MCF 10A (cell line): ENCODE data around the gene CDK19. TPM values are rescaled to one million over a fixed set of nuclear protein-coding genes. Genes with fewer than 3 reads are reported as not detected.

Experiments
- BruUV-seq: library from RNA; stranded (reverse); fragments of 400-500 nt; replicated peaks from 2 replicates; lab custom pipeline; 2021; lab: Mats Ljungman, UMichigan
- CTCF ChIA-PET: fragments of 300-600 bp; sonication (Branson Sonifier 250); formaldehyde crosslinking; extraction: SDS; loops from one replicate; lab custom pipeline; 2021; ENCODE audit warnings: antibody characterized with exemption, inconsistent platforms; lab: Yijun Ruan, JAX
- POLR2A ChIA-PET: fragments of 300-600, 350-650 bp; sonication (Branson Sonifier 250); formaldehyde crosslinking; extraction: SDS; loops from one replicate; lab custom pipeline; 2020; ENCODE audit warnings: antibody characterized with exemption, inconsistent platforms; lab: Yijun Ruan, JAX
- DNase-seq: peaks from one replicate; pipeline ENCODE4 v3.0.0-alpha.2; 2018; ENCODE audit not compliant: unreplicated experiment
- H3K27ac Mint-ChIP-seq: one replicate; pipeline ENCODE4 v1.8.0; 2022; ENCODE audit warnings: mild to moderate bottlenecking, low read depth, mixed read lengths; ENCODE audit not compliant: unreplicated experiment
- H3K27me3 Mint-ChIP-seq: one replicate; pipeline ENCODE4 v1.8.0; 2022; ENCODE audit warnings: mixed read lengths; ENCODE audit not compliant: insufficient read depth, unreplicated experiment
- H3K36me3 Mint-ChIP-seq: one replicate; pipeline ENCODE4 v1.8.0; 2022; ENCODE audit warnings: mild to moderate bottlenecking, moderate library complexity, mixed read lengths; ENCODE audit not compliant: insufficient read depth, unreplicated experiment
- H3K4me1 Mint-ChIP-seq: one replicate; pipeline ENCODE4 v1.8.0; 2022; ENCODE audit warnings: mixed read lengths; ENCODE audit not compliant: insufficient read depth, unreplicated experiment
- H3K4me3 Mint-ChIP-seq: one replicate; pipeline ENCODE4 v1.8.0; 2022; ENCODE audit warnings: mild to moderate bottlenecking, moderate library complexity, mixed read lengths; ENCODE audit not compliant: unreplicated experiment
- H3K9me3 Mint-ChIP-seq: one replicate; pipeline ENCODE4 v1.8.0; 2022; ENCODE audit warnings: mixed read lengths; ENCODE audit not compliant: unreplicated experiment
- intact Hi-C: fragments of 100-400 bp; cut with micrococcal nuclease; formaldehyde crosslinking; loops from 2 replicates; pipeline ENCODE4 v1.14.1; 2022
- total RNA-seq: library from RNA; stranded (reverse); gene quantifications from 2 replicates; pipeline ENCODE4 v1.2.3, GENCODE V29; 2022
- TF ChIP-seq, protein P1 (sequence below): fragments of 200-600 bp; IDR thresholded peaks from one replicate; pipeline ENCODE4 v1.8.0; 2022; ENCODE audit warnings: antibody characterized with exemption, mild to moderate bottlenecking; ENCODE audit not compliant: unreplicated experiment

Gene CDK19
- total RNA-seq, 1 experiment from 2014 or later = 10.2 TPM

- intact Hi-C loops = no loop called here
- H3K36me3 Mint-ChIP-seq = peaks cover 4% of the 10 kb centered on the region
- H3K27me3 Mint-ChIP-seq = no peaks in the 10 kb centered on the region
- H3K27ac Mint-ChIP-seq = no peak overlapping the region
- H3K9me3 Mint-ChIP-seq = no peaks in the 10 kb centered on the region
- POLR2A ChIA-PET = no interaction called here
- no peak overlapping the region for H3K4me3 Mint-ChIP-seq
- TF ChIP-seq, protein P1, sequence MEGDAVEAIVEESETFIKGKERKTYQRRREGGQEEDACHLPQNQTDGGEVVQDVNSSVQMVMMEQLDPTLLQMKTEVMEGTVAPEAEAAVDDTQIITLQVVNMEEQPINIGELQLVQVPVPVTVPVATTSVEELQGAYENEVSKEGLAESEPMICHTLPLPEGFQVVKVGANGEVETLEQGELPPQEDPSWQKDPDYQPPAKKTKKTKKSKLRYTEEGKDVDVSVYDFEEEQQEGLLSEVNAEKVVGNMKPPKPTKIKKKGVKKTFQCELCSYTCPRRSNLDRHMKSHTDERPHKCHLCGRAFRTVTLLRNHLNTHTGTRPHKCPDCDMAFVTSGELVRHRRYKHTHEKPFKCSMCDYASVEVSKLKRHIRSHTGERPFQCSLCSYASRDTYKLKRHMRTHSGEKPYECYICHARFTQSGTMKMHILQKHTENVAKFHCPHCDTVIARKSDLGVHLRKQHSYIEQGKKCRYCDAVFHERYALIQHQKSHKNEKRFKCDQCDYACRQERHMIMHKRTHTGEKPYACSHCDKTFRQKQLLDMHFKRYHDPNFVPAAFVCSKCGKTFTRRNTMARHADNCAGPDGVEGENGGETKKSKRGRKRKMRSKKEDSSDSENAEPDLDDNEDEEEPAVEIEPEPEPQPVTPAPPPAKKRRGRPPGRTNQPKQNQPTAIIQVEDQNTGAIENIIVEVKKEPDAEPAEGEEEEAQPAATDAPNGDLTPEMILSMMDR = no peak
- no peak for DNase-seq
- peaks cover 14% of the 10 kb centered on the region for H3K4me1 Mint-ChIP-seq
- no TSS peak for BruUV-seq
- CTCF ChIA-PET = interaction anchor here (0.7 kb wide), 1 partner anchor 91 kb away, joined by 3 read pairs; no protein-coding TSS in a partner anchor
Observed at GRCh38 chr6:110778333-110778732, 36.9 kb downstream of the CDK19 start.

- BruUV-seq = no TSS peak
Observed at GRCh38 chr6:110777636-110778035, 37.6 kb downstream of the CDK19 start.

DNA sequence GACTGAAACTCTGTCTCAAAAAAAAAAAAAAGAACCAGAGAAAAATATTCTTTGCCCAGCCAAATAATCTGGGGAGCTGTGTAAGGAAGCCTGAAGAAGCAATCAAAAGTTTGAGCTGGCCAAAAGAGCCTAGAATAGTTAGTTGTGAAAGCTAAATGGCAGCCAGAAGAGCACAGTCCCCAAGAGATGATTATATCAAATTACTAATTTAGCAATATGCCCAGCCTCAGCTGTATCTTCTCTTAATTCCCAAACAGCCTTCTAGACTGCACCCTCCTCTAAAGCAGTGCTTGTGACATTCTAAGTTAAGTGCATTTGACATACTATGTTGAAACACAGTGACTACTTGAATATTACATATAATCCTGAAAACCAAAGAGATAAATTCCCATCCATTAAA is 38.9 kb downstream of the CDK19 start:
- no peaks in the 10 kb centered on the region for H3K36me3 Mint-ChIP-seq
- DNase-seq = no peak
- POLR2A ChIA-PET = interaction anchor here (1.4 kb wide), 1 partner anchor 98 kb away, joined by 6 read pairs; the partner anchor contains the start of gene AMD1
- no peak overlapping the region for H3K27ac Mint-ChIP-seq
- H3K9me3 Mint-ChIP-seq = no peaks in the 10 kb centered on the region
- TF ChIP-seq, protein P1 = no peak
- intact Hi-C loops = no loop called here
- no peak overlapping the region for H3K4me3 Mint-ChIP-seq
- BruUV-seq = no TSS peak
- CTCF ChIA-PET = interaction anchor here (0.6 kb wide), 1 partner anchor 48 kb away, joined by 3 read pairs; no protein-coding TSS in a partner anchor
- peaks cover 5% of the 10 kb centered on the region for H3K4me1 Mint-ChIP-seq
- no peaks in the 10 kb centered on the region for H3K27me3 Mint-ChIP-seq

More at GRCh38 chr6:110777636-110778035, 37.6 kb downstream of the CDK19 start:
- POLR2A ChIA-PET = no interaction called here
- CTCF ChIA-PET = interaction anchor here (0.9 kb wide), 1 partner anchor 96 kb away, joined by 3 read pairs; no protein-coding TSS in a partner anchor
- TF ChIP-seq, protein P1 = no peak
- H3K4me1 Mint-ChIP-seq = peaks cover 14% of the 10 kb centered on the region
- no peaks in the 10 kb centered on the region for H3K9me3 Mint-ChIP-seq
- no peak overlapping the region for H3K4me3 Mint-ChIP-seq
- no peaks in the 10 kb centered on the region for H3K36me3 Mint-ChIP-seq
- intact Hi-C loops = no loop called here
- no peak overlapping the region for H3K27ac Mint-ChIP-seq
- no peak for DNase-seq
- H3K27me3 Mint-ChIP-seq = no peaks in the 10 kb centered on the region

DNA sequence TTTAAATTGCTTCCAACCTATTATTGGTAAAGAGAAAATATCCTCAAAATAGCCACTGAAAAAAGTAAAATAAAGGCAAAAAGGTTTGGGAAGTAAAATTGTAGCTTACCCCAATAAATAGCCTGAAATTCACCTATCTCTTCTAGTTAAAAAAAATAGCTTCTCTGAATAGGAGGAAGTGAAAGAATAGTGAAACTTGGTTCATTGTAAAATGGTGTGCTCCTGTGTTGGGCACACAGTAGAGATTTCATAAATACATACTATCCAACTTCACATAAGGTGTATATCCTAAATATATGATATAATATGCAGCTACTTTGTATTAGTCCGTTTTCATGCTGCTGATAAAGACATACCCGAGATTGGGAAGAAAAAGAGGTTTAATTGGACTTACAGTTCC is 45.3 kb downstream of the CDK19 start:
- intact Hi-C loops = no loop called here
- ChIA-PET CTCF (interaction anchor here (0.6 to 2.0 kb wide), 4 partner anchors 12 to 111 kb away, joined by 3 to 5 read pairs (median 4); no protein-coding TSS in a partner anchor), POLR2A (interaction anchor here (0.6 kb wide), 1 partner anchor 54 kb away, joined by 3 read pairs; no protein-coding TSS in a partner anchor)
- H3K36me3 Mint-ChIP-seq = no peaks in the 10 kb centered on the region
- BruUV-seq = no TSS peak
- no peak overlapping the region for H3K27ac Mint-ChIP-seq
- no peaks in the 10 kb centered on the region for H3K9me3 Mint-ChIP-seq
- TF ChIP-seq, protein P1 = no peak
- H3K27me3 Mint-ChIP-seq = no peaks in the 10 kb centered on the region
- no peak for DNase-seq
- H3K4me1 Mint-ChIP-seq = peaks cover 5% of the 10 kb centered on the region
- no peak overlapping the region for H3K4me3 Mint-ChIP-seq
